Chondrocyte (in vitro differentiated cells): ENCODE data around the gene SEMA3B. TPM values are rescaled to one million over a fixed set of nuclear protein-coding genes. Genes with fewer than 3 reads are reported as not detected.

Experiments
- DNase-seq: peaks from one replicate; pipeline ENCODE4 v3.0.0; 2021; ENCODE audit warnings: mixed read lengths, low spot score
- H3K27ac Mint-ChIP-seq: one replicate; pipeline ENCODE4 v1.8.0; 2021; ENCODE audit warnings: mild to moderate bottlenecking, moderate library complexity, mixed read lengths; ENCODE audit not compliant: unreplicated experiment
- H3K27me3 Mint-ChIP-seq: 2 replicates; pipeline ENCODE4 v1.8.0; 2021; ENCODE audit warnings: low read depth, mixed read lengths
- H3K36me3 Mint-ChIP-seq: 2 replicates; pipeline ENCODE4 v1.8.0; 2021; ENCODE audit warnings: low read depth, mixed read lengths
- H3K4me1 Mint-ChIP-seq: 2 replicates; pipeline ENCODE4 v1.8.0; 2021; ENCODE audit warnings: low read depth, mild to moderate bottlenecking, mixed read lengths
- H3K4me3 Mint-ChIP-seq: one replicate; pipeline ENCODE4 v1.8.0; 2021; ENCODE audit warnings: mild to moderate bottlenecking, moderate library complexity, mixed read lengths; ENCODE audit not compliant: unreplicated experiment
- H3K9me3 Mint-ChIP-seq: 2 replicates; pipeline ENCODE4 v1.8.0; 2021; ENCODE audit warnings: low read depth, mixed read lengths
- CTCF ChIP-seq: fragments of 200-600 bp; sonication (generic); IDR thresholded peaks from 2 replicates; pipeline ENCODE4 v1.5.0; 2021; ENCODE audit warnings: antibody characterized with exemption, mild to moderate bottlenecking, moderate library complexity
- total RNA-seq: library from RNA; stranded (reverse); gene quantifications from 3 replicates; pipeline ENCODE4 v1.2.1, GENCODE V29; 2021

Gene SEMA3B
- total RNA-seq, 1 donor from 2014 or later, result 16.4 TPM

GRCh38 chr3:50293079-50293801, 24.3 kb downstream of the SEMA3B start:
- Mint-ChIP-seq H3K9me3 (no peaks in the 10 kb centered on the region), H3K36me3 (peaks cover 3% of the 10 kb centered on the region), H3K27me3 (no peaks in the 10 kb centered on the region), H3K4me1 (peaks cover 19% of the 10 kb centered on the region), H3K4me3 (peak overlapping the region; percentile 75), H3K27ac (peak overlapping the region; percentile 98)
- no peak for DNase-seq
- TF ChIP-seq CTCF, result no peak

GRCh38 chr3:50294089-50294488, 25.1 kb downstream of the SEMA3B start:
- no peak for TF ChIP-seq CTCF
- Mint-ChIP-seq H3K27me3 (no peaks in the 10 kb centered on the region), H3K9me3 (no peaks in the 10 kb centered on the region), H3K4me3 (no peak overlapping the region), H3K4me1 (peaks cover 24% of the 10 kb centered on the region), H3K36me3 (no peaks in the 10 kb centered on the region), H3K27ac (no peak overlapping the region)
- no peak for DNase-seq

GRCh38 chr3:50294492-50295403, 25.8 kb downstream of the SEMA3B start:
- Mint-ChIP-seq H3K27me3 (no peaks in the 10 kb centered on the region), H3K36me3 (no peaks in the 10 kb centered on the region), H3K4me3 (no peak overlapping the region), H3K4me1 (peaks cover 27% of the 10 kb centered on the region), H3K9me3 (no peaks in the 10 kb centered on the region), H3K27ac (no peak overlapping the region)
- TF ChIP-seq CTCF, result no peak
- no peak for DNase-seq

GRCh38 chr3:50295553-50296431, 26.8 kb downstream of the SEMA3B start:
- no peaks in the 10 kb centered on the region for H3K36me3 Mint-ChIP-seq
- no peak for DNase-seq
- no peak overlapping the region for H3K27ac Mint-ChIP-seq
- no peaks in the 10 kb centered on the region for H3K9me3 Mint-ChIP-seq
- no peak overlapping the region for H3K4me3 Mint-ChIP-seq
- no peaks in the 10 kb centered on the region for H3K27me3 Mint-ChIP-seq
- H3K4me1 Mint-ChIP-seq, result peaks cover 36% of the 10 kb centered on the region
- TF ChIP-seq CTCF, result no peak
